Activated T-helper 1 cell treated with anti-CD3 and anti-CD28 coated beads, Interleukin-2, amount 50 U/mL, for 16 hours (primary cell): Measurements from ENCODE around the gene NTRK2.

Source experiments
- DNase-seq, 2 donors: peaks; one replicate each; pipeline ENCODE4 v3.0.0-alpha.2; 2020; ENCODE audit warnings: low read depth in 1 of 2, low spot score in 1 of 2

NTRK2 gene

GRCh38 chr9:84932915-84933527 is 263.5 kb downstream of the NTRK2 start:
- DNase-seq, result no peak

- DNase-seq, result no peak
These were observed 266.1 kb downstream of the NTRK2 start for GRCh38 chr9:84935528-84936117.

DNA sequence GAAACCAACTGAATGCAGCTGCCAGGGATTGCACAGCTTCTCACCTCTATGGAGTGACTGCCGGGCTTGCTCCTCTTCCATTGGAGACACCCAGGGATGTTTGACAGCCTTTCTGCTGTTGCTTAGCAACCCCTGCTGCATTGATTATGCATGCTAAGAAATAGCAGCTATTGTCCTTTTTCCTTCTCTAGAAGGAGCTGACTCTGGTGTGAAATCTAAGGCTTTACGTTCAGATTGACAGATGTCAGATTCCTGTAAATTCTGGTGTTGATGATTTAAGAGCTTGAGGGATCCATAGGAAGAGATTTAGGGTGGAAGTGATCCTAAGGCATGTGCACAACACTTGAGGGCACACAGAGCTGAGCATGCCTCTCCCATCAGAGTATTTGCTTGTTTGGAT is 267.7 kb downstream of the NTRK2 start:
- no peak for DNase-seq

DNA sequence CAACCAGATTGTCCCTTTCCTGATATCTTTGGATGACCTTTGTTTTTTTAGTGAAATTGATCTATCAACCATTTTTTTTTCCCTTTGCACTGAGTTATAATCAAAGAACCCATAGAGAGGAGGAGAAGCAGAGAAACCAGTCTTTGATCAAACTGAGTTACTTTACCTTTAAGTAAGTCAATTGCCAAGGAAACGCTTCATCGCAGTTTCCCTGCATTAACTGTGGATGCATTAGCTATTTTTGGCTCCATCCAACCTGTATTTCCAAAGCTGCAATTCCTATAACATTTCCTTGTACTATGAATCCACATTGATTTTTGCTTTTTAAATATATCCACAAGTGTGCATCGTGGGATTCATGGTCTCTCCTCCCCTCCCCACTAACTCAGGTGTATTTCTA is 268.1 kb downstream of the NTRK2 start:
- DNase-seq, result no peak

DNA sequence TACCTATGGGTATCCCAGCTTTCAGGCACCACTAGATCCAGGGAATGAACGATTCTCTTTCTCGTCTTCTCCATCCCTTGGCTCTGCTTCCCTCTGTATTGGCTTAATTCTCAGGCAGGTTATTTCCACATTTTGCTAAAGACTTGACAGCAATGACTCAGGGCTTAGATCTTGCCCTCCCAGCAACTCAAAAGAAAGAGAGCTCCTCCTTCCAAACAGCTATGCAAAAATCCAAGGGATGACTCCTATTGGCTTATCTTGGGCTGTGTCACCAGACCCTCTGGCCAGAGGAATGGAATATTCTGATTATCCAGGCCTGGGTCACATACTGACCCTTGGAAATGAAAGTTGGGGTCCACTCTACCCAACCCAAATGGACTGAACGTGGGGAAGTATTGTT is 270.2 kb downstream of the NTRK2 start:
- DNase-seq, result no peak

- DNase-seq, result no peak
These were observed 270.8 kb downstream of the NTRK2 start for GRCh38 chr9:84940294-84940693.

DNA sequence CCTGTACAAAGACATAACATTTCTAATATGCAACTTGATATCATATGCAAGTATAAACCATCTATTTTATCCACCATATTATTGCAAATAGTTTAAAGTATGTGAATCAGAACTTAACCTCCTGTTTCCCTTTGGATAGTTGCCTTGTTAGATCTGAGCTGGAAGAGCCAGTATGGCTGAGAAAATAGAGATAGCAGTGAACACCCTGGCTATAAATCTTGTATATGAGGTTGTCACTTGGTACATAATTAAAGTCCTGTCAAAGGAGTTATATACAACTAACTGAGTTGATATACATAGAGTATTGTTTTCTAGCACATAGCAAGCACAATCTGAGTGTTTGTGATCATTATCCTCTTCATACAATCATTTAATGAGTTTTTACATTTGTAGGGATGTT is 272.3 kb downstream of the NTRK2 start:
- no peak for DNase-seq

DNA sequence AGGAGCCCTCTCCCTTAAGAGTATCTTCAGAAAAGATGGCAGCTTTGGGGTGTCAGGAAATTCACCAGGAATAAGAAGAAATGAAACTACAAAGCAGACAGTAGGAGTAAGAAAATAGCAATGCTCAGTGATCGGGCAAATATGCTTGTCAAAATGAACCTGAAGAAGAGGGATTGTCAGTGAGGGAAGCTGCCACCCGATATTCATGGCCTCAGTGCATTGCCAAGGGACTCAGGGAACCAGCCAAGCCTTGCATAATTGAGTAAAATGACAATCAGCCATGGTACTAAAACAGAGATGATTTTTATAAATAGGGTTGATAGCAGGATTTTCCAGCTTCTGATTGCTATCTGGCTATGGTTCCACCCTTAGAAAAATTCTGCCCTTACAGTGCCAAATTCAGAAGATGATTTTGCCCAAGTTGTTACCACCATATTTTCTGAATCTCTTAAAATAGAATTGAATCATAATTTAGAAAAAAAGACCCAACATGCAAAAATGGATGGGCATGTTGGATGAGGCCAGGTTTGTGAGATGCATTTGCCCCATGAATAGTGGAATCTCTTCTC is 274.0 kb downstream of the NTRK2 start:
- DNase-seq, result no peak

GRCh38 chr9:84945878-84946538 is 276.5 kb downstream of the NTRK2 start:
- DNase-seq, result no peak

DNA sequence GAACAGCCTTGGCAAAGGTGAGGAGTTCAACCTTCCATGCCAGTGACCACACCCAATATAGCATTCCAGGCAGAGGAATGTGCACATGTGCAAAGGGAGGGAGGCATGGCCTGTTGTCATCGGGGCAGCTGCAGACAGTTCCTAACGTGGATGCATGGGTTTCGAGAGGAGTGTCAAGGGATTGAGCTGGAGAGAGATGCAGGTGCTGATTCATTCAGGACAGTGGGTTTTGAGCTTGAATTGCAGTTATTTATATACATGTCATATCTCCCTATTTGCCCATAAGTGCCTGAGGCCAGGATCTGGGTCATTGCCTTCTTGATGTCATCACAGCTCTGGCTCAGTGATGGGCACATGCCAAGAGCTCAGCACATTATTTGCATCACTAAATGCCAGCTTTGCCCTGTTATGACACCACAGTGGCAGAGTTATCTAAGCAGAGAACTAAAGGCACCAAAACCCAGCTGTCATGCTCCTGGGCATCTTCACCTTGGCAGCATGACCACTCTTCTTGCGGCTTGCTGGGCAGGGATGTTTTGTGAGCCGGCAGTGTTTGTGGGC is 278.0 kb downstream of the NTRK2 start:
- DNase-seq, result no peak

DNA sequence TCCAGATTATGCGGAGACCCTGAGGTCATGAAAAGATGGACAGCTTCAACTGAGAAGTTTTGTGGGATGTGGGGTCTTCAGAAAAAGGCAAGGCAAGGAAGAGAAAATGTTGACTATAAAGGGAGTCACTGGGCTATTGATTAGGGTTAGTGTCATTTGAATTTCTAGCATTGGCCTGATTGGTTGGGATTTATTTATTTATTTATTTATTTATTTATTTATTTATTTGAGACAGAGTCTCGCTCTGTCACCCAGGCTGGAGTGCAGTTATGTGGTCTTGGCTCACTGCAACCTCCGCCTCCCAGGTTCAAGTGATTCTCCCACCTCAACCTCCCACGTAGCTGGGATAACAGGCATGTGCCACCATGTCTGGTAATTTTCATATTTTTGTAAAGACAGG is 279.7 kb downstream of the NTRK2 start:
- no peak for DNase-seq

DNA sequence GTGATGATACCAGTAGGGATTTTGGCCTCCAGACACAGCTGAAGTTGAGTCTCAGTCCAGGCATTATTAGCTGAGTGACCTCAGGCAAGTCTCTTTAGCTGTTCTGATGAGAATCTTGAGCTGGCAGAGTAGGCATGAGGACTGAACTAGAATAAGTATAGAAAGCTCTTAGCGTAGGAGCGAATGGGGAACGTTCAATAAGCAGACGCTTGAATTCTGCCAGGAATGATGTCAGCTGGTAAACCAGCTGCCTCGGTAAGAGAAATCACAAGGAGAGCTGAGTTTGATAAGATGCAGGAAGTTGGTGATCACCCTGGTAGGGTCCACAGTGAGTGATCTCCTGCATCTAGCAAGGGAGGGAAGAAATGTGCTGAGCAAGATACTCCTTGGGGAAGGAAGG is 280.4 kb downstream of the NTRK2 start:
- no peak for DNase-seq

- DNase-seq, result no peak
These were observed 281.6 kb downstream of the NTRK2 start for GRCh38 chr9:84950879-84951811.

DNA sequence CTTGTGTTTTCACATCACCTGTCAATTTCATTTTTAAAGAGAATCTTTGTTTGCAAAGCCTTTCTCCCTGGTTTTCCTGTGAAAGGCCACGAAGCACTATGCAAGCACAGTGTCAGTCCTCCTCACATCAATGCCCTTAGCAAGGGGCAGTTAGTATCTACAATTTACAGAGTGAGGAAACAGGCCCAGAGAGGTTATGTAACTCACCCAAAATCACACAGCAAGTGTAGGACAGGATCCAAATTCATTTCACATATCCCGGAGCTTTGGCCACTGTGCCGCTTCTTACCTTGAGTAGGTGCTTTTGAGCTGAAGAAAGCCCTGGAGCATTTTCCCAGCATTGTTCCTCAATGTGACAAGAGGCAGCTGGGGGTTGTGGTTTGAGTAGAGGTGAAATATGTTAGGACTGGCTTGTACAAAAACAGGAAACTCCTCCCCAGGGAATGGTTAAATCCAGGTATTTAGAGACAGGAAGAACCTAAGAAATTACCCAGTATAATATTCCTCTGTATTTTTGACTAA is 283.8 kb downstream of the NTRK2 start:
- DNase-seq, result no peak

DNA sequence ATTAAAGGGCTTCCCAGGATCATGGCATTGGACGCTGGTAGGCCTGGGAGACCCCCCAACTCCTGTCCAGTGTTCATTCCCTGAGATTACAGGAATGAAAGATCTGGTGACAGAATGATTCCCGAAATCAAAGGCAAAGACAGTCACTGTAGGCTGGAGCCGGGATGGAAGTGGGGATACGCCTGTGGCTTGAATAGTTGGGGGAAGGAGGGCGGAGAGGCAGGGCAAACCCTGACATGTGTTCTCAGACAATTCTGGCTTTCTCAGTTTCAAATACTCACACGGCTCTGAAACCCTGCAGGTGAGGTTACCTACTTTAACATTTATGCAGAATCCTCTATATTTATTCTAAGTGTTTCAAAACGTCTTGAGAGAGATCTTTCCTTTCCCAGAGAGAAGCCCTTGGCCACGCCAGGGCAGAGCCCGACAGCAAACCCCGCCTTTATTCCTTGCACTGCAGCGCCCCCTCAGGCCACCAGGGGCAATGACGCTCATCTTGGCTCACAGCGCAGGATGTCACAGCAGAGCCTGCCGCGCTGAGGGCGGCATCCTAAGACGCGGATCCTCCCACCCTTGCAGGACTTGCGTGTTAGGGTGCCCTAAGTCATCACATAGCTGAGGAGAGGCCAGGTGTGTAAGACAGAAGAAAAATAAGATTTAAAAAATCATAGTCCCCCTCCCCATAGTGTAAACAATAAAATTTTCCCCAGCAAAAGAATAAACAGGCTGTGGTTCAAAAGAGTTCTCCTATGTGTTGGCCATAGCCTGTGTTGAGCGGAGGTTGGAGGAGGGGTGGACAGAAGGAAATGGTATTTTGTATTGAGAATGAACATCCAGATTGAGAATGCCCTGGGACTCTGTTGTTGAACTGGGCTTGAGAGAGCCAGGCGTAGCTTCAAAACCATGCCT is 284.5 kb downstream of the NTRK2 start:
- no peak for DNase-seq

DNA sequence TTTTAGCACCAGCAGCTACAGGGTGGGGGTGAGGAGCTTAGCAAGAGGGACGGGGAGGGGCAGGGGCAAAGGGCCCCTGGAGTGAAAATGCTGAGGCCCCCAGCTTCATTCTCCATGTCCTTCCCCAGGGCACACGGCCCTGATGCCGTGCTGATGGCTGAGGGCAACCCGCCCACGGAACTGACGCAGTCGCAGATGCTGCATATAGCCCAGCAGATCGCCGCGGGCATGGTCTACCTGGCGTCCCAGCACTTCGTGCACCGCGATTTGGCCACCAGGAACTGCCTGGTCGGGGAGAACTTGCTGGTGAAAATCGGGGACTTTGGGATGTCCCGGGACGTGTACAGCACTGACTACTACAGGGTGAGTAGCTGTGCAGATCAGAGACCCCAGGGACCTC is 285.6 kb downstream of the NTRK2 start:
- DNase-seq, result no peak

- no peak for DNase-seq
These were observed 286.4 kb downstream of the NTRK2 start for GRCh38 chr9:84955971-84956370.

DNA sequence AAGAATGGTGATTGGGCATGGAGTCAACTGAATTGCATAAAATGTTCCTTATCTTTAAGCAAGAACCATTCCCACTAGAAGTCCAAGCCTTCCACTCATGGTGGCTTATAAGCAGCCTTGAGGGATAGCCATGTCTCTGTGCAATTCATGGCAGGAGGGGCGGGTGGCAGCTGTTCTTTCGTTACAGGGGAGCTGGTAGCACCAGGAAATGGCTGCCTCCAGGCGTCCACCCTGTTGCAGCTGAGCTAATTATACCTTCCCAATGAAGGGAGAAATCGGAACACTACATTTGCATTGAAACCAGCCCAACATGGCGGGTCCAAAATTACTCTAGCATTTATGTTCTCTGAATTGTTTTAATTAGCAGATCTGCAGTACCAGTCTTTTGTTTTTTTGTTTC is 289.8 kb downstream of the NTRK2 start:
- no peak for DNase-seq

- no peak for DNase-seq
These were observed 297.6 kb downstream of the NTRK2 start for GRCh38 chr9:84966876-84967830.
